ENCODE results near the gene LRRC52.

DNA sequence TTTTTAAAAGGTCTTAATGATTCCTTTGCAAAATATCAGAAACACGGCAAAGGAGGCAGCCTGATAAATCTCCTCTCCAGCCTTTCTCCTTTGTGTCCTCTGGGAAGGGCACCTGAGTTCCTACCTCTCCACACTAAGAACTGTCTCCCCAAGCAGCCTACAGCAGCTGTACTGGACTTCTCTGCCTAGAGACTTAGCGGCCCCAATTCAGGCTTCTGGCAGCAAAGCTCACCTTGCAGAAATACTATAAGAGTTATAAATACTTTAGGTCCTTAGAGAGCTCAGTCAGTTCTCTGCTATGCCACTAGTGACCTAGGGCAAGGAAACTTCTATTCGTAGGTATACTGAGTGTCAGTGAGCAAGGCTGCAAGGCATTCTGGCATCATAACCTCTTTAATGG is 33.9 kb downstream of the LRRC52 start:
- TF ChIP-seq, protein P1, sequence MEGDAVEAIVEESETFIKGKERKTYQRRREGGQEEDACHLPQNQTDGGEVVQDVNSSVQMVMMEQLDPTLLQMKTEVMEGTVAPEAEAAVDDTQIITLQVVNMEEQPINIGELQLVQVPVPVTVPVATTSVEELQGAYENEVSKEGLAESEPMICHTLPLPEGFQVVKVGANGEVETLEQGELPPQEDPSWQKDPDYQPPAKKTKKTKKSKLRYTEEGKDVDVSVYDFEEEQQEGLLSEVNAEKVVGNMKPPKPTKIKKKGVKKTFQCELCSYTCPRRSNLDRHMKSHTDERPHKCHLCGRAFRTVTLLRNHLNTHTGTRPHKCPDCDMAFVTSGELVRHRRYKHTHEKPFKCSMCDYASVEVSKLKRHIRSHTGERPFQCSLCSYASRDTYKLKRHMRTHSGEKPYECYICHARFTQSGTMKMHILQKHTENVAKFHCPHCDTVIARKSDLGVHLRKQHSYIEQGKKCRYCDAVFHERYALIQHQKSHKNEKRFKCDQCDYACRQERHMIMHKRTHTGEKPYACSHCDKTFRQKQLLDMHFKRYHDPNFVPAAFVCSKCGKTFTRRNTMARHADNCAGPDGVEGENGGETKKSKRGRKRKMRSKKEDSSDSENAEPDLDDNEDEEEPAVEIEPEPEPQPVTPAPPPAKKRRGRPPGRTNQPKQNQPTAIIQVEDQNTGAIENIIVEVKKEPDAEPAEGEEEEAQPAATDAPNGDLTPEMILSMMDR (IDR thresholded peaks at IDR 0.05): no peak
- no peak for TF ChIP-seq POLR2A (IDR thresholded peaks at IDR 0.05)

Measured in Peyer's patch (tissue), 4 donors.